PC-3 (cell line): ENCODE data around the gene PLGLB1.
"Not testable (repeated sequence)": the region's sequence is repeated elsewhere in the genome, so short reads cannot be mapped to it uniquely, and the experiment has no call there.

Experiments
- EZH2 ChIP-seq: fragments of 300-600 bp; sonication (generic); IDR thresholded peaks from one replicate; pipeline ENCODE4 v1.6.1; 2017; ENCODE audit warnings: antibody characterized with exemption, mild to moderate bottlenecking, low read length; ENCODE audit not compliant: unreplicated experiment
- TF ChIP-seq, protein P1 (sequence below): fragments of 300-600 bp; sonication (generic); conservative IDR thresholded peaks from 2 replicates; pipeline ENCODE4 v1.5.1; 2017; ENCODE audit warnings: antibody characterized with exemption, low read depth, mild to moderate bottlenecking, low read length

DNA sequence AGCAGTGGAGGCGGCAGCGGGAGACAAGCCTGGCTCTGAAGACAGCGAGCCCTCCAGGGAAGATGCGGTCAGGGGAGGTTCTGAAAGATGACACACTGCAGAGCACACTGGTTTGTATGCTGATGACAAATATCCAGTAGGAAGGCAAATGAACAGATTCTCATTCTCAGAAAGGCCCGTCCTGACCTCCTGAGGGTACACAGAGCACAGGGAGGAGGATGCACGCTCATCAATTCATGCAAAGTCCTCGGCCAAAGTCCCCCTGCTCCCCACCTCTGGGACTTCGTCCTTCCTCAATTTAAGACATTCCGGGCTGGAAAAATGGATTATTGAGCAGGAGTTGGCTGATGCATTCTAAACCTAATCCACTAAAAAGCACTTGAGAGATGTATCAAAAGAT is 2.6 kb downstream of the PLGLB1 start:
- TF ChIP-seq, protein P1, sequence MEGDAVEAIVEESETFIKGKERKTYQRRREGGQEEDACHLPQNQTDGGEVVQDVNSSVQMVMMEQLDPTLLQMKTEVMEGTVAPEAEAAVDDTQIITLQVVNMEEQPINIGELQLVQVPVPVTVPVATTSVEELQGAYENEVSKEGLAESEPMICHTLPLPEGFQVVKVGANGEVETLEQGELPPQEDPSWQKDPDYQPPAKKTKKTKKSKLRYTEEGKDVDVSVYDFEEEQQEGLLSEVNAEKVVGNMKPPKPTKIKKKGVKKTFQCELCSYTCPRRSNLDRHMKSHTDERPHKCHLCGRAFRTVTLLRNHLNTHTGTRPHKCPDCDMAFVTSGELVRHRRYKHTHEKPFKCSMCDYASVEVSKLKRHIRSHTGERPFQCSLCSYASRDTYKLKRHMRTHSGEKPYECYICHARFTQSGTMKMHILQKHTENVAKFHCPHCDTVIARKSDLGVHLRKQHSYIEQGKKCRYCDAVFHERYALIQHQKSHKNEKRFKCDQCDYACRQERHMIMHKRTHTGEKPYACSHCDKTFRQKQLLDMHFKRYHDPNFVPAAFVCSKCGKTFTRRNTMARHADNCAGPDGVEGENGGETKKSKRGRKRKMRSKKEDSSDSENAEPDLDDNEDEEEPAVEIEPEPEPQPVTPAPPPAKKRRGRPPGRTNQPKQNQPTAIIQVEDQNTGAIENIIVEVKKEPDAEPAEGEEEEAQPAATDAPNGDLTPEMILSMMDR, result not testable (repeated sequence)
- not testable (repeated sequence) for TF ChIP-seq EZH2
